OCI-M2 (cell line): Measurements from ENCODE around the gene CACNA2D3.

Source experiments
- DNase-seq: peaks from one replicate; lab custom pipeline; 2025; ENCODE audit not compliant: unreplicated experiment; lab: John Stamatoyannopoulos, UW

Gene CACNA2D3

DNA sequence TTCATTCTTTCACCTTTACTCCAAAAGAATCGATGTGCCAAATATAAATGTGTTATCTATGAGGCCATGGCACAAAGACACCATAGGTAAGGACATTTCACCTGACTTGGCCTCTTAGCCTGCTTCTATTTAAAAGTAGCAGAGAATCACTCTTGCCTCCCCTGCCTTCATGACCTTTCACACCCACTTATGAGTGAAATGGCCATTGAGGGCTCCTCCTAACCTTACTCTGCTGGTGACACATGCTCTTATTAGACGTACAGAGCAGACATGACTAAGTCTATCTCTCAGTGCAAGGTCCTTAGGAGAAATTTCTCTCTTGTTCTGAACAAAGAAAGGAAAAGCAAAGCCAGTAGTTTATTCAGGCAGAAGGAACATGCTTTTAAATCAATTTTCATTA, 654.8 kb downstream of the CACNA2D3 start:
- DNase-seq = no peak

DNA sequence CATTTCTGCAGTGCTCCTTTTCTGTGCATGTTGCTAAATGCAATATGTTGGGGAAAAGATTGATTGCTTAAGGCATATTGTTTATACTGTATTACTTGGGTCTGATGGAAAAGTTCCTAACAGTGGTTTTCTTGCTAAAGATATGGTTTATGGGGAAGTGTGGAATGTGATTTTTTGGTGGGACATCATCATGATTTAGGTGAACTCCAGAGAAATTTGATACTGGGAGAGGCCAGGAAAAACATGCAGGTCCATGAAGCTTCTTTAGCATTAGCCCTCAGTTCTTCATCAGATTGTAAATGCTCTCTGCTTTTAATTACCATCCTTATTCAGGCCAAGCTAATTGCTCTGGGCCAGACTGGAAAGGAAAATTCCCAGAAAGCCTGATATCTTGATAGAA, 658.0 kb downstream of the CACNA2D3 start:
- no peak for DNase-seq

DNA sequence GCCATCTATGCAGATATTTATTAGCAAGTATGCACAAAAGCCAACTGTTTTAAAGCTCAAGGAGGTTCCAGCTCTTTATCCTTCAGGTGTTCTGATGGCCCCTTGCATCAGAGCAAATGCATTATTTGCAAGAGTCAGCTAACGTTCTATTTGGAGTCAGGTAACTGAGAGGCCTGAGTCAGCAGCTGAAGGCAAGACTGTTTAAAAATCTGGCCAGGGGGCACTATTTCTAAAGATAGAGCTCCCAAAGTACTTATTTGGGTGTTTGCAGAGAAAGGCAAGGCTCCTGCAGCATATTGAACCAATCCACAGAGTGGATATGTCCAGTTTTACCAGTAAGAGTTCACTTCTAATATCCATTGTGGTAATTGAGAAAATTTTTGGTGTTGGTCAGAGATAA, 659.4 kb downstream of the CACNA2D3 start:
- DNase-seq = no peak

DNA sequence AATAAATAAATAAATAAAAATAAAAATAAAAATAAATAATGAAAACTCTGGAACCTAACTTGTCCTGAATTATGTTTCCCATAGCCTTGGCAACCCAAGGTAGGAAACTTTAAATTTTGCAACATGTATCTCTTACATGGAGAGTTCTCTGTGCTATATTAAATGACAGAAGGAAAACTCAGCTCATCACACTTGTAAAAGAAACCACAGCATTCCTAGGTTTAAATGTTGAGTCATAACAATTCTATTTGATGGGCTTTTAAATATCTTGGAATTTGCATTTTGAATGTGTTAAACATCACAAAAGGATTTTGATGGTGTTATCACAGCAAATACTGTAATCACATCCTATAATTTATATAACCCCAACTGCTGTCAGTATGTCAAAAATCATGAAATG, 661.3 kb downstream of the CACNA2D3 start:
- DNase-seq = no peak

DNA sequence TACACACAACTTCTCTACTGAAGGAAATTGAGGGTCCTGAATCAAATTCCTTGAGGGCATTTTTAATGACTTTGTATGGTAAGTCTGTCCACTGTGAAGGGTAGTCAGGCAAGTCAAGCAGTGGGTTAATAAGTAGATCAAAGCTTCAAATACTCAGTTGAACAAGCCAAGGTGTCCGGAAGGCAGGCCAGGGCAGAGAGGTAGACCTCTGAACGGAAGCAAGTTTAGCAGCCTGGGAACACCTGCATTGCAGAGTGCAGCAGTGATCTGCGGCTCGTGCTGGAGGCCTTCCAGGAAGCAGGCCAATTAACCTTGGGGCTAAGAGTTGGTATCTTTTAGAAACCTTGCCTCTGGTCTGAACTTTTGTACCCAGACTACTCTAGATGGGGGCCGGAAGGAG, 661.7 kb downstream of the CACNA2D3 start:
- no peak for DNase-seq

DNA sequence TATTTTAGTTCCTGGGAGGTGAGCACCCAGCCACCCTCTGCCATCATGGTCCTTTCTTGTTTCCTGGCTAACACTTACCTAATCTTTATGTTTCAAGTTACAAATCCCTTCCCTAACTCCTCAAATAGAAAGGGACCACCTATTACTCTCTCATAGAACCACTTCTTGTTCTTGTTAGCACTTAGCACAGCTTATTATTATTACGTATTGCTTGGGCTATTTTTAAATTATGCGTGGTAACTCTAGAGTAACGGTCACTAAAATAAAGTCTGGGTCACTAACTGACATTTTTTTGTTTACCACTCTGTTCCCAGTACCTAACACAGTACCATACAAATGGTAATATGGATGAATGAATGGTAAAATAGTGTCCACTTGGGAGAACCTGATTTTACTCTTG, 663.6 kb downstream of the CACNA2D3 start:
- DNase-seq = no peak

DNA sequence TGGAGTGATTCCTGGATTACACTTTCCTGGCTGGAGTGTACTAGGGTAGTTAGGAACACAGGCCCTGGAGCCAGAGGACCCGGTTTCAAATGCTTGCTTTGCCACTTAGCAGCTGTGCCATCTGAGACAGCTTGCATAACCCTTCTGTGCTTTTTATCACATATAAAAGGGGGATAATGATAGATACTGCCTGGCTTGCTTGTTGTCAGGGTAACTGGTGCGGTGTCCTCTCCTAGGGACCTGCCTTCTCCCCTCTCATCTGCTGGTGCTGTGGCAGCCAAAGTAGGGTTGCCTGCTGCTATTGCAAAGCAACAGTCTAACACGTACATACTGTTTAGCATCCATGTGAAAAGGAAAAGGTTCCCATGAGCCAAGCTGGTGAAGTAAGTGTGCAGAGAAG, 667.7 kb downstream of the CACNA2D3 start:
- no peak for DNase-seq

DNA sequence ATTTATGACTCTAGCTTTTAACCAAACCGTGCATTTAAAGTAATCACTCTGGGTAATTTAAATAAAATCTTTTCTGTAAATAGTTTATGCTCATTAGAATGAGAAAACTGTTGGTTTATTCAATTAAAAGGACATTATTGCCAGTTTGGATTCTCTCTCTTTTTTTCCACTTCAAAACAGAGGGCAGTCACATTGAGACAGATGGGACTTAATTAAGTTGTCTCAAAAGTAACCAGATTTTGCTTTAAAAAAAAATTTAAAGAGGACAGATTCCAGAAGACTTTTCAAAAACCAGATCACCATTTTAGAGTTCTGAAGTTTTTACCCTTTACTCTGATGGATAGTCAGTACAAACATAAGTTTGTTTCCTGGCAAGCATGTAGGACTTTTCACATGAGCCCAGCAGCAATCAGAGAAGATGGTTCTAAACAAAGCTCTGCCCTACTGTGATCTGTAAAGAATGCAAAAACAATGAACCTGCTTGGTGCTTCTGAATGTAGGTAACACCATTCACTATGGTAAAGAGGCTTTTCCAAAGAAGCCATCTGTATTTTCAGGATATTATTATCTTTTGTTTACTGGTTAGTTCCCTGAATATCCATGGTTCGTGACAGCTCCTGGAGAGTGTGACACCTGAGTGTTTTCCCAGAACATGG, 669.3 kb downstream of the CACNA2D3 start:
- no peak for DNase-seq

DNA sequence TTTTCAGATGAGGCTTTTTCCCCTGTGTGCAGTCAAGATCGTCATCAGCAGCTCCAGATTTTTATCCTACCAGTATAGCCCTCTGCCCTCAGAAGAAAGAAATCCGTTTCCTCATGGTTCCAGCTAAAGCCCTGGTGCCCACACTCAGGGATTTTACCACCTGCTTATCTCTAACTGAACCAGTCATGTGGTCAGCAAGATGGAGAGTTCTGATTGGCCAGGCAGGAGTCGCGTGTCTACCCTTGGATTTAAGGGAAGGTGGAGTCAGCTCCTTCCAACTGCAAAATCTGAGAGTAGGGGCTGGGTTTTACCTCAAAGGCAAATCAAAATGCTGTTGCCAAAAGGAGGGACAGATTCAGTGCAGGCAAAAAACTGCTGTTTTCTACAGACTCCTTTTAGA, 670.2 kb downstream of the CACNA2D3 start:
- no peak for DNase-seq

DNA sequence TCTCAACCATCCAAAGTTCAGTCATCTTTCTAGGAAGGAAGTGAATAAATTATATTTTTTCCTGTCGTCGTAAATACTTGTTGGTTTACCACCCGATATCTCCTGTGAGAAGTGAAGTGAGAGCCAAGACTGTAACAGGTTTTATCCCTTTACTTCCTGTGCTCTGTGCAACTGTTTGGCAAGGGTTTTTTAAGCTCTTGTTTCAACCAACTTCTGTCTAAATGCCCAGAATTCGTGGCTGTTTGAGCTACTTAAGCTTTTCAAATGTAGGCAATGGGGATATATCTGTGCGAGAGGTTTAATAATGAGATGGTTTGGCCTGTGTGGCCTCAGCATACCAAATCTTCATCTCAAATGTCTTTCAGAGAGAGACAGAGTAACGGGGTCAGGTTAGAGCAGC, 670.8 kb downstream of the CACNA2D3 start:
- DNase-seq = no peak

DNA sequence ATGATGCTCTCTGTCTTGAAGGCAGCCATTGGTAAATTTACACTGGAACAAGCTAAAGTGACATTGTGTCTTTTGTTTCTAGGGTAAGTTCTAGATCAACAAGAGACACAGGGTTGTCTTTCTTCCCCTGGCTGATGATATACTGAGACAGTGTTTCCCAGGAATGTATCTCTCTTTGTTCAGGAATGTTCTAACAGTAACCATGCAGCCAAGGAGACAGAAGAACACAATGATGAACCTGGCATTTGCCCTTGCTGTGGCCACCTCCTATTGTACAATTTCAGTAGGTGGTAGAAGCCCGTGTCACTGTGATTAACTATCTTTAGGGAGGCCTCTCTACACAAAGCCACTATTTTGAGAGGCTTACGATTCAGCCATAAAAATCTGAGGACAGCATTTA, 674.8 kb downstream of the CACNA2D3 start:
- DNase-seq = no peak

DNA sequence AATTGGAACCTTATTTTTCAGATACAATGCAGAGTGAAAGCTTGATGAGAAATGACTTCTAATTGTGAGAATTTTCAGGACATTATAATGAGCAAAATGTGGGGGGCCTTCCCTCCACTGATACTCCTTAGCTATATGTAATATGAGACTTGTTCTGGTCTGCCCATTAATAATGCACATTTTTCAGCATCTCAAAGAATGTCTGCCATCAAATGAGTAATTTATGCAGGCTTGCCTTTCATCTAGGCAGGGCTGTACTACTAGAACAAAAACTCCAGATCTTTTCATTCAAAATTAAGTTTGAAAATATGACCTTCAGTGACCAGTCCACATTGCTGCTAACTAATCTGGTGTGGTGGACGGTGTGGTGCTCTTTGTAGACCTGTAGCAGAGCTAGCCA, 678.1 kb downstream of the CACNA2D3 start:
- no peak for DNase-seq

DNA sequence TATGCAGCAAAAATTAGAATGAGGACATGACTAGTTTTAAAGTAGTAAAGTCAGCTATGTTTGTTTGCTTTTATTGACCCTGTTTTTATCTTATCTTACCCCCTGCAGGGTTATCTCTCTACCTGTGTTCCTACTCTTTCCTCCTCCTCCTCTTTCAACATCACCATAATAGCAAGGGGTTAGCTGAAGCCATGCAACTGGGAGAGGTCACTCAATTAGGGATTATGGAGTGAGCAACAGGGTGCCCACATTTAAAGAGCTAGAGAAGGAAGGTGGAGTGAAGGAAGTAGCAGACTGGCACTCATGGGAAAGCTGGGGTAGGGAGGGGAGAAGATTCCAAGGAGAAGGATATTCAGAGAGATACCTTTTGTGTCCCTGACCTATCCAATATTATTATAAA, 679.6 kb downstream of the CACNA2D3 start:
- DNase-seq = no peak

DNA sequence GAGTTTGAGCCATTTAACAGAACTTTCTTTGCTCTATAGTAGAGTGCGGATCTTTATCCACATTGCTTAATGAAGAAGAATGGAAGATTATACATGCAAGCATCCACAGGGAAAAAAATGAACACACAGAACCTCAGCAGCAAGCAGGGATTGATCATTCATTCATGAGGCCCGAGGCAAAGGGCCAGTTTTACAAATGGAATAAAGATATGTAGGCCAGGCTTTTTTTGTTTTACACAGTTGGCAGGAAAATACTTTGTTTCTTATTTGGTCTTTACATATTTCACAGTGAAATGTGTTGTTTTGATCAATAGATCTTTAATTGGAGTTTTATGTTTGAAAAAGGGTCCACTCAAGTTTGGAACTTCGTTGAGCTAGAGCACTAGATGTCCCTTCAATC, 688.0 kb downstream of the CACNA2D3 start:
- no peak for DNase-seq

DNA sequence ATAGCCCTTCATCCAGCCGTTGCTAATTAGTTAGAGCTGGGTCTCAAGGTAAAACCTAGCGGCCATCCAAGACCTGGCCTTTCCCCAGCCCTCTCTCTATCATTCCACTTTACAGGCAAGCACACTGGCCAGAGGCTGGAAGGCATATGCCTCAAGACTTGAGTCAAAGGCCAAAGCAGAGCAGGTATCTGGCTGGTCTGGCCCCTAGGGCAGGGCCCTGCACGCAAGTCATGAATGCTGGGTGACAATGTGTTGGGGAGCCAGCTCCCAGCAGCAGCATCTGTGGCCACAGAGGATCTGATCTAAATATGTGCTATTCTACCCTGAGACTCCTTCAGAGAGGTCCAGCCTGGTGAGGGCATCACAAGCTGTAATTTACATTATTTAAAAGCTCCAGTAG, 691.9 kb downstream of the CACNA2D3 start:
- no peak for DNase-seq

DNA sequence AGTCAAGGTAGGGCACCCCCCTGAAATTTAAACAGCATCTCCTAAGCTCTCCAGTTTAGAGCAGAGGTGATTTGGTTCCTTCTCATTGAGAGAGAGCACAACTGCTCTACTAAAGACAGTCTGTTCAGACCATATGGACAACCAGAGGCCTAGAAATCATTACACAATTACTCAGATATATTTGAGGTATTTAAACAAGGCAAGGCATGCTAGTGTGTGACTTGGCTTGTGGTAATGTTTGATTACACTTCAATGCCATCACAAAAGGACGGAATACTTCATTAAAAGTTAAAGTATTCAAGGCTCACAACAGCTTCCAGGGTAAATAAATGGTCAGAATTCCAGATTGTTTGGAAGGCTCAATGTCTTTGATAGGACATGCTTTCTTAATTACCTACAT, 695.3 kb downstream of the CACNA2D3 start:
- DNase-seq = no peak

DNA sequence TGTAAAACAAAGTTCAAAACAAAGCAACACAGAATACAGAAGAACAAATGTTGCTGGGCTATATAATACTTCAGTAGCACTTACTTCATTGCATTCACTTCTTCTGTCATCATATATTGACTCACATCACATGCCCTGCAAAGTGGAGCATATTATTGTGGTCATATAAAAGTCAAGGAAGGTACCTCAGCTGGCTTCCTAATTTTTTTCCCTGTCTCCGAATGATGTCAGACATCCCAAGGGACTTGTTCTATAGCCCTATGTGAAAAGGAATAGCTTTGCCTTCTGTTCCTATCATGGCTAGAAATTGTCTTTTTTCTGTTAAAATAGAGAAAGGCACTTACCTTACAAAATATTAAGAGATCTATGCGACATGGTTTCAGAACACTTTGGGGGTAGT, 696.1 kb downstream of the CACNA2D3 start:
- no peak for DNase-seq

DNA sequence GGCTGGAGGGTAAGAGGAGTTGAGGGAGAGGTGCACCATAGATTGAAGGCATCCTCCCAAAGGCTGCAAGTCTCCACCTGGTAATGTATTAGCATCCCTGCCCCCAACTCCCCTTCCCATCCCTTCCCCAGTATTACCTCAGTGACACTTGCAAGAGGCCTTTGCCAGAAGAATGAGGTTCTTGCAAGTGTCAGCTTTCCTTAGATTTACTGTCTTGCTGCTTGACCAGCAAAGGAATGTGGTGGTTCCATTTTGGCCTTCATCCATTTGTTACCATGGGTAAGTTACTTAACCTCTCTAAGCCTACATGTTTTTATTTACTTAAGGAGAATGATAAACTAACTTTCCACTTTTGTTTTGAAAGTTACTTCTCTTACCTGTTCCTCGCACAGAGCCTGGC, 696.6 kb downstream of the CACNA2D3 start:
- no peak for DNase-seq

DNA sequence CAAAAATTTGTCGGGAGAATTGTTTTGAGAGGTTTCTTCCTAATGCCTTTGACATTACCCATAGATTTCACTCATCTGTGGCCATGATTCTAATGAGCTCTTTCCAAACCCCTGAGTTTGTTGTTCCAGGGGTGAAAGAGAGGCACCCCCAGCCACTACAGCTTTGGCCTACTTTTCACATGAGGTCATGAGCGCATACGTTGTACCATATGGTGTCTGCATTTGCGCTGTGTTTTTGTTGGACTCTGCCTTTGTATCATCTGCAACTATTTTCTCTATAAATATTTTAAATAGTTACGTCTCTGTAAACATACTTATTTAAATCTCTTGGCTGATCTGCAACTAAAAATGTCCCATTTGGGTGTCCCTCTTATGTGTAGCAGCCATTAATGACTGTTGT, 697.6 kb downstream of the CACNA2D3 start:
- DNase-seq = no peak

DNA sequence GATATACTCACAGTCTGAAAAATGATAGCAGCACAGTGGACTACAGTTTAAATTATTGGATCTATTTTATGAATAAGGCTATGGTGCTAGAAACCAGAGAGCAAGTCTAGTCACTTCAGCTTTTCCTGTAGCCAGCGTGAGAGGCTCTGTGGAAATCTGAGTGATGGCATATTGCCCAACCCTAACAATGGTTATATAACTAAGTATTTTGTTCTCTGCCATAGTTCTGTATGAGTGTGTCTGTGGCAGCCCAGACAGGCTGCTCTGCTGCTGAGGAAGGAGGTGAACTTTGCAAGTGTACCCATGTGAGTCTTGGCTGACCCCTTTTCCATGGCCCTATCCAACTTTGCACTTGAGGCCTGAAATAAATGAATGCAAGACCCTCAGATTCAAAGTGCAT, 699.9 kb downstream of the CACNA2D3 start:
- DNase-seq = no peak

DNA sequence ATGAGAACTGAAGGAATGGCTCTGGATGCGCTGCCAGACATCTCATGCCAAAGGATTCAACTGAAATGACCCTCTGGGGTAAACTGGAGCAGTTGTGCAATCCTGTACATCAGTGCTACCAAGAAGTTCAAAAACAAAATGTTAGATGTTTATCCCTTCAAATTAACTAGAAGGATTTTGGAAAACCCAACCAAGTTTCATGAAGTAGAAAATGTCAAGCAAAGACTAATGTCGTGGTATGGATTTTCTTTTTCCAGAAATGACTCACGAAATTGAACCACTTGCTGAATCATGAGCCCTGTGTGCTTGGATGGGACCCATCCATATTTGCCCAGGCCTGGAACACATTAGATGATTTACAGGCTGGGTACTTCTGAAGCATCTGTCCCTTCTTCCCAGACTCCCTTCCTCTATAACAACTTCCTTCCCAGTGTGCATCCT, 703.9 kb downstream of the CACNA2D3 start:
- DNase-seq = no peak

DNA sequence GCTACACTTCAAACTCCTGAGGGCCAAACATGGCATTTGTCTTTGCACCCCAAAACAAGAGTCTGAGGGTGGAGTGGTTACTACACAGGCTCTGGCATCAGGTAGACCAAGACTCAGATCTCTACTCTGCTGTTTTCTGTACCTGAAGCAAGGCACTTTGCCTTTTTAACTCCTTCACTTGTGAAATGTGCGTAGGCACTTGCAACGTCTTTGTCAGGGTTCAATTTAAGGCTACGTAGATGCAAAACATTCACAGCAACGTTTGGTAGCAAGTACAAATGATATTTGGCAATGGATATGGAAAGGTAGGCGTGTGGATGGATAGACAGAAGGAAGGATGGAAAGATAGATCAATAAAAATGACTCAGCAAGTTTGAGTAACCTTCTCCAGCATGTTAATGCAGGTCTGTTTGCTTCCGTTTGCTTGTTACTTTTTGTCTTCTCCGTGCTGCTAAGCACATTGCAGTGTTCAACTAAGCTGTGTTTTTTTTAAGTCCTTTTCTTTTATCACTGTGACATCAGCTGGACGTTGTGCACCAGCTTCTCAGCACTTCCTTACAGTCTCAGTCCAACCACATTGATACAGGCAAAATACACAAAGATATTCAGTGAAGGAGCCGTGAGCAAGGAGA, 704.8 kb downstream of the CACNA2D3 start:
- DNase-seq = no peak

DNA sequence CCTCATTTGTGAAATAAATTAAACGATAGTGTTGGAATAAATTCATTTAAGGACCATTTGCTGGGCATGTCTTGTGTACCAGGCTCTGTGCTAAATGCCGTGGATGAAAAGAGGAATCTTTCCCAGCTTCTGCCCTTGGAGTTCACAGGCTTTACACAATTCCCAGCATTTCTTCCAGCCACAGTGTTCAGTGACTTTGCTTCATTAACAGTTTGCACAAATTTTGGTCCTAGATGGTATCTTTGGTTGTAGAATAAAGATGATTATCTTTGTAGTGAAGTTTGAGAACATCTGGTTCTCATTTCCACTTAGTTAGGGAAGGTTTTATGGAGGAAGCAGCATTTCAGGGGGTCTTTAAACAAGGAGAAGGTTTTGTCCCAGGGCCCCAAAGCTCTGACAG, 705.4 kb downstream of the CACNA2D3 start:
- DNase-seq = no peak
